BJ (cell line): ENCODE data around the gene NBDY. TPM values are rescaled to one million over a fixed set of nuclear protein-coding genes. Genes with fewer than 3 reads are reported as not detected.
"Not testable (repeated sequence)": the region's sequence is repeated elsewhere in the genome, so short reads cannot be mapped to it uniquely, and the experiment has no call there.

Experiments
- CTCF ChIA-PET: fragments of 350-600 bp; formaldehyde crosslinking; extraction: SDS; loops from one replicate; lab custom pipeline; 2021; ENCODE audit warnings: antibody characterized with exemption, inconsistent platforms; lab: Yijun Ruan, JAX
- POLR2A ChIA-PET: fragments of 300-600 bp; sonication (Branson Sonifier 250); formaldehyde crosslinking; extraction: SDS; loops from one replicate; lab custom pipeline; 2021; ENCODE audit warnings: antibody characterized with exemption; lab: Charles Lee
- DNase-seq: peaks from one replicate; pipeline ENCODE4 v3.0.0-alpha.2; 2011; ENCODE audit warnings: low read depth
- H3K27me3 ChIP-seq: 2 replicates; pipeline ENCODE4 v1.6.0; 2011; ENCODE audit warnings: low read length; ENCODE audit not compliant: control insufficient read depth, insufficient read depth
- H3K36me3 ChIP-seq: 2 replicates; pipeline ENCODE4 v1.5.1; 2011; ENCODE audit warnings: low read length; ENCODE audit not compliant: control insufficient read depth, insufficient read depth
- H3K4me3 ChIP-seq: 2 replicates; pipeline ENCODE4 v1.5.1; 2011; ENCODE audit warnings: low read depth, mild to moderate bottlenecking, control low read depth, low read length
- CTCF ChIP-seq: IDR thresholded peaks from 2 replicates; pipeline ENCODE4 v1.5.1; 2011; ENCODE audit warnings: low read depth, mild to moderate bottlenecking, control low read depth, inconsistent platforms, low read length, moderate library complexity; ENCODE audit not compliant: insufficient read depth
- polyA plus RNA-seq: library from polyadenylated mRNA; depleted of rRNA; stranded (reverse); fragments of >200 nt; gene quantifications from 2 replicates; pipeline ENCODE4 v1.2.3, GENCODE V29; 2011

Gene NBDY
- polyA plus RNA-seq, 1 experiment: 38.8 TPM

- CTCF ChIA-PET: no interaction called here
- no peak for TF ChIP-seq CTCF
- no peak for DNase-seq
- H3K27me3 ChIP-seq: no peaks in the 10 kb centered on the region
- POLR2A ChIA-PET: no interaction called here
- no peaks in the 10 kb centered on the region for H3K36me3 ChIP-seq
- H3K4me3 ChIP-seq: no peak overlapping the region
Measured at GRCh38 chrX:56746996-56747395, 18.0 kb downstream of the NBDY start.

GRCh38 chrX:56751071-56751470, 22.0 kb downstream of the NBDY start:
- no peaks in the 10 kb centered on the region for H3K36me3 ChIP-seq
- TF ChIP-seq CTCF: no peak
- ChIA-PET CTCF (no interaction called here), POLR2A (no interaction called here)
- no peaks in the 10 kb centered on the region for H3K27me3 ChIP-seq
- DNase-seq: no peak
- no peak overlapping the region for H3K4me3 ChIP-seq

GRCh38 chrX:56757327-56757726, 28.3 kb downstream of the NBDY start:
- Histone ChIP-seq H3K4me3 (no peak overlapping the region), H3K27me3 (no peaks in the 10 kb centered on the region), H3K36me3 (no peaks in the 10 kb centered on the region)
- ChIA-PET CTCF (no interaction called here), POLR2A (no interaction called here)
- DNase-seq: no peak
- TF ChIP-seq CTCF: no peak

GRCh38 chrX:56758456-56758855, 29.4 kb downstream of the NBDY start:
- Histone ChIP-seq H3K36me3 (no peaks in the 10 kb centered on the region), H3K27me3 (no peaks in the 10 kb centered on the region), H3K4me3 (no peak overlapping the region)
- DNase-seq: no peak
- no peak for TF ChIP-seq CTCF
- CTCF ChIA-PET: no interaction called here
- POLR2A ChIA-PET: no interaction called here

GRCh38 chrX:56759736-56760409, 30.8 kb downstream of the NBDY start:
- Histone ChIP-seq H3K36me3 (peaks cover 2% of the 10 kb centered on the region; the same call in 1 of the 2 replicates), H3K4me3 (no peak overlapping the region), H3K27me3 (no peaks in the 10 kb centered on the region)
- no peak for DNase-seq
- TF ChIP-seq CTCF: no peak
- ChIA-PET POLR2A (no interaction called here), CTCF (no interaction called here)

GRCh38 chrX:56760410-56761124, 31.5 kb downstream of the NBDY start:
- H3K36me3 ChIP-seq, CTCF ChIA-PET, DNase-seq, H3K27me3 ChIP-seq, H3K4me3 ChIP-seq, POLR2A ChIA-PET: not testable (repeated sequence)
